Astrocyte (in vitro differentiated cells and primary cell): ENCODE data around the gene PAPLN.

Experiments
- CTCF ChIP-seq: IDR thresholded peaks from 2 replicates; pipeline ENCODE4 v1.5.1; 2011; ENCODE audit warnings: low read depth, mild to moderate bottlenecking, inconsistent platforms, low read length, moderate library complexity; ENCODE audit not compliant: insufficient read depth
- EZH2 ChIP-seq: IDR thresholded peaks from 2 replicates; pipeline ENCODE4 v1.6.1; 2012; ENCODE audit warnings: mild to moderate bottlenecking, low read length, inconsistent platforms; ENCODE audit not compliant: insufficient read depth

- no peak for TF ChIP-seq CTCF
- peak; percentile 77 for TF ChIP-seq EZH2
These were observed at the start of gene PAPLN for GRCh38 chr14:73237219-73237785.
